Vagina (tissue), 2 donors: Measurements from ENCODE around the gene OPRL1.

Source experiments
- POLR2A ChIP-seq, 2 donors: fragments of 450-650 bp; IDR thresholded peaks; one replicate each; pipeline ENCODE4 v1.6.1; 2017; ENCODE audit warnings: antibody characterized with exemption in 2 of 2, mild to moderate bottlenecking in 2 of 2, moderate library complexity in 2 of 2
- POLR2AphosphoS5 ChIP-seq, 2 donors: sonication (generic); formaldehyde crosslinking; IDR thresholded peaks; one replicate each; pipeline ENCODE4 v1.9.0; 2017; ENCODE audit warnings: antibody characterized with exemption in 2 of 2, mild to moderate bottlenecking in 2 of 2, low read depth in 1 of 2; ENCODE audit not compliant: insufficient read depth in 1 of 2

GRCh38 chr20:64083378-64083803 is 3.5 kb downstream of the OPRL1 start:
- TF ChIP-seq POLR2A (IDR thresholded peaks at IDR 0.05) (no peak), POLR2AphosphoS5 (IDR thresholded peaks at IDR 0.05; ENCODE audit: insufficient read depth in 1 of 2, low read depth in 1 of 2) (no peak)
